Neural cell (in vitro differentiated cells): Measurements from ENCODE around the gene IL1RL2.

Source experiments
- EP300 ChIP-seq: fragments of 450-650 bp; conservative IDR thresholded peaks from 2 replicates; pipeline ENCODE4 v1.6.1; 2014; ENCODE audit warnings: antibody characterized with exemption, mild to moderate bottlenecking, moderate library complexity; ENCODE audit not compliant: poor library complexity, severe bottlenecking
- POLR2AphosphoS5 ChIP-seq: IDR thresholded peaks from 2 replicates; pipeline ENCODE4 v1.6.1; 2012
- TAF1 ChIP-seq: IDR thresholded peaks from 2 replicates; pipeline ENCODE4 v1.6.1; 2012; ENCODE audit warnings: low read depth
- TF ChIP-seq, protein P1 (sequence below): fragments of 450-650 bp; IDR thresholded peaks from 2 replicates; pipeline ENCODE4 v1.5.1; 2014; ENCODE audit warnings: antibody characterized with exemption, mild to moderate bottlenecking, moderate library complexity; ENCODE audit not compliant: poor library complexity, severe bottlenecking
- TF ChIP-seq, protein P2 (sequence below): IDR thresholded peaks from 2 replicates; pipeline ENCODE4 v1.6.1; 2012; ENCODE audit warnings: borderline replicate concordance

DNA sequence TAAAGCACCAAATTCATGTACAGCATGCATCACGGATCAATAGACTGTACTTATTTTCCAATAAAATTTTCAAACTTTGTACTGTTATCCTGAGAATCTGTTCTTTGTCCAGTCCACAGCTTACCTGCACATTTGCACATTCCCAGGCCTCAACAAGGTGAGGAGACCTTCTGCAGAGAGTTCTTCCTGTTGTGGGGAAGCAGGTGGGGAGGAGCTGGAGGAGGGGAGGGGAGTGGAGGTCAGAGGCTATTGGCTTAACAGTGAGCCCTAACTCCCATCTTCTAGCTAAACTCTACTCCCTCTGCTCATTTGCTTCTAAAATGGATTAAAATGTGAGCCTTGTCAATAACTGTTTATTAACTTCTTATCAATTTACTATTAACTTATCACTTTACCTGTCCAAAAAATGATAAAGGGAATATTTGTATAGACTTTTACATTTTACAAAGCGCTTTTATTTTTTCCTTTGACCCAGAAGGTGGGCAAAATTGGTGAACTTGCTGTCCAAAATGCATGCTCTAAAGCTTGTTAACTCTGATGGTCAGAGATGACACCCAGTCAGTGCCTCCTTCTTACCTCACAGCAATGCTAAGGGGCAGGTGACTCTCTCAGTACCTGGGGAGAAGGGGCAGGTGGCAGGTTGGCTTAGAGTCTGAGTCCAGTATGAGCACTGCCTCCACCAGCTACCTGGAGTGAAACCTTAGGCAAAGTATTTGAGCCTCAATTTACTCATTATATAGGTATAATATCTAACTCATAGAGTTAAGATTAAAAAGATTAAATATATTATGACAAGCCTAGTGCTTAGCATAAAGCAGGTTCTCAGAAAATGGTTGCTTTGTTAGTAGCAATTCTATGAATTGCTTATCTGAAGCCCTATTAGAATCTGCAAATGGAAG, 6.8 kb upstream of the IL1RL2 start:
- TF ChIP-seq, protein P1, sequence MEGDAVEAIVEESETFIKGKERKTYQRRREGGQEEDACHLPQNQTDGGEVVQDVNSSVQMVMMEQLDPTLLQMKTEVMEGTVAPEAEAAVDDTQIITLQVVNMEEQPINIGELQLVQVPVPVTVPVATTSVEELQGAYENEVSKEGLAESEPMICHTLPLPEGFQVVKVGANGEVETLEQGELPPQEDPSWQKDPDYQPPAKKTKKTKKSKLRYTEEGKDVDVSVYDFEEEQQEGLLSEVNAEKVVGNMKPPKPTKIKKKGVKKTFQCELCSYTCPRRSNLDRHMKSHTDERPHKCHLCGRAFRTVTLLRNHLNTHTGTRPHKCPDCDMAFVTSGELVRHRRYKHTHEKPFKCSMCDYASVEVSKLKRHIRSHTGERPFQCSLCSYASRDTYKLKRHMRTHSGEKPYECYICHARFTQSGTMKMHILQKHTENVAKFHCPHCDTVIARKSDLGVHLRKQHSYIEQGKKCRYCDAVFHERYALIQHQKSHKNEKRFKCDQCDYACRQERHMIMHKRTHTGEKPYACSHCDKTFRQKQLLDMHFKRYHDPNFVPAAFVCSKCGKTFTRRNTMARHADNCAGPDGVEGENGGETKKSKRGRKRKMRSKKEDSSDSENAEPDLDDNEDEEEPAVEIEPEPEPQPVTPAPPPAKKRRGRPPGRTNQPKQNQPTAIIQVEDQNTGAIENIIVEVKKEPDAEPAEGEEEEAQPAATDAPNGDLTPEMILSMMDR, result no peak
- TF ChIP-seq TAF1 (no peak), POLR2AphosphoS5 (no peak), EP300 (no peak)
- TF ChIP-seq, protein P2, sequence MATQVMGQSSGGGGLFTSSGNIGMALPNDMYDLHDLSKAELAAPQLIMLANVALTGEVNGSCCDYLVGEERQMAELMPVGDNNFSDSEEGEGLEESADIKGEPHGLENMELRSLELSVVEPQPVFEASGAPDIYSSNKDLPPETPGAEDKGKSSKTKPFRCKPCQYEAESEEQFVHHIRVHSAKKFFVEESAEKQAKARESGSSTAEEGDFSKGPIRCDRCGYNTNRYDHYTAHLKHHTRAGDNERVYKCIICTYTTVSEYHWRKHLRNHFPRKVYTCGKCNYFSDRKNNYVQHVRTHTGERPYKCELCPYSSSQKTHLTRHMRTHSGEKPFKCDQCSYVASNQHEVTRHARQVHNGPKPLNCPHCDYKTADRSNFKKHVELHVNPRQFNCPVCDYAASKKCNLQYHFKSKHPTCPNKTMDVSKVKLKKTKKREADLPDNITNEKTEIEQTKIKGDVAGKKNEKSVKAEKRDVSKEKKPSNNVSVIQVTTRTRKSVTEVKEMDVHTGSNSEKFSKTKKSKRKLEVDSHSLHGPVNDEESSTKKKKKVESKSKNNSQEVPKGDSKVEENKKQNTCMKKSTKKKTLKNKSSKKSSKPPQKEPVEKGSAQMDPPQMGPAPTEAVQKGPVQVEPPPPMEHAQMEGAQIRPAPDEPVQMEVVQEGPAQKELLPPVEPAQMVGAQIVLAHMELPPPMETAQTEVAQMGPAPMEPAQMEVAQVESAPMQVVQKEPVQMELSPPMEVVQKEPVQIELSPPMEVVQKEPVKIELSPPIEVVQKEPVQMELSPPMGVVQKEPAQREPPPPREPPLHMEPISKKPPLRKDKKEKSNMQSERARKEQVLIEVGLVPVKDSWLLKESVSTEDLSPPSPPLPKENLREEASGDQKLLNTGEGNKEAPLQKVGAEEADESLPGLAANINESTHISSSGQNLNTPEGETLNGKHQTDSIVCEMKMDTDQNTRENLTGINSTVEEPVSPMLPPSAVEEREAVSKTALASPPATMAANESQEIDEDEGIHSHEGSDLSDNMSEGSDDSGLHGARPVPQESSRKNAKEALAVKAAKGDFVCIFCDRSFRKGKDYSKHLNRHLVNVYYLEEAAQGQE, result no peak
